HEK293T (cell line): ENCODE data around the gene ANO10.
"Not testable (repeated sequence)": the region's sequence is repeated elsewhere in the genome, so short reads cannot be mapped to it uniquely, and the experiment has no call there.

Experiments
- CTCF ChIA-PET: fragments of 350-600 bp; formaldehyde crosslinking; extraction: SDS; loops from one replicate; lab custom pipeline; 2021; ENCODE audit warnings: antibody characterized with exemption, inconsistent platforms; lab: Yijun Ruan, JAX
- POLR2A ChIA-PET: fragments of 350-600 bp; formaldehyde crosslinking; extraction: SDS; loops from one replicate; lab custom pipeline; 2020; ENCODE audit warnings: antibody characterized with exemption, inconsistent platforms; lab: Yijun Ruan, JAX
- DNase-seq: peaks from one replicate; pipeline ENCODE4 v3.0.0; 2012; ENCODE audit warnings: mixed read lengths; ENCODE audit errors: extremely low spot score
- ARNT ChIP-seq: fragments of 450-650 bp; IDR thresholded peaks from 2 replicates; pipeline ENCODE4 v1.6.1; 2017; ENCODE audit warnings: mild to moderate bottlenecking
- BHLHE40 ChIP-seq: fragments of 450-650 bp; IDR thresholded peaks from 2 replicates; pipeline ENCODE4 v1.6.1; 2016; ENCODE audit warnings: mild to moderate bottlenecking, moderate library complexity, borderline replicate concordance
- CTBP1 ChIP-seq: fragments of 450-650 bp; IDR thresholded peaks from 2 replicates; pipeline ENCODE4 v1.6.1; 2016; ENCODE audit warnings: borderline replicate concordance
- ELF4 ChIP-seq: fragments of 450-650 bp; IDR thresholded peaks from 2 replicates; pipeline ENCODE4 v1.6.1; 2017; ENCODE audit warnings: antibody characterized with exemption
- FOXA1 ChIP-seq: fragments of 450-650 bp; IDR thresholded peaks from 2 replicates; pipeline ENCODE4 v1.6.1; 2016; ENCODE audit warnings: mild to moderate bottlenecking
- FOXK2 ChIP-seq: fragments of 450-650 bp; IDR thresholded peaks from 2 replicates; pipeline ENCODE4 v1.6.1; 2016; ENCODE audit warnings: mild to moderate bottlenecking
- FOXM1 ChIP-seq: fragments of 450-650 bp; IDR thresholded peaks from 2 replicates; pipeline ENCODE4 v1.6.1; 2017; ENCODE audit warnings: mild to moderate bottlenecking, borderline replicate concordance
- HDGF ChIP-seq: fragments of 450-650 bp; IDR thresholded peaks from 2 replicates; pipeline ENCODE4 v1.6.1; 2017; ENCODE audit warnings: antibody characterized with exemption, borderline replicate concordance
- L3MBTL2 ChIP-seq: fragments of 450-650 bp; conservative IDR thresholded peaks from 2 replicates; pipeline ENCODE4 v1.6.1; 2016; ENCODE audit warnings: mild to moderate bottlenecking
- LEF1 ChIP-seq: fragments of 450-650 bp; IDR thresholded peaks from 2 replicates; pipeline ENCODE4 v1.6.1; 2017; ENCODE audit warnings: mild to moderate bottlenecking, borderline replicate concordance
- NFRKB ChIP-seq: fragments of 450-650 bp; IDR thresholded peaks from 2 replicates; pipeline ENCODE4 v1.6.1; 2016; ENCODE audit warnings: mild to moderate bottlenecking, moderate library complexity
- PKNOX1 ChIP-seq: fragments of 450-650 bp; IDR thresholded peaks from 2 replicates; pipeline ENCODE4 v1.6.1; 2016
- SP1 ChIP-seq: fragments of 450-650 bp; IDR thresholded peaks from 2 replicates; pipeline ENCODE4 v1.6.1; 2017
- SUZ12 ChIP-seq: fragments of 450-650 bp; IDR thresholded peaks from 2 replicates; pipeline ENCODE4 v1.6.1; 2016; ENCODE audit warnings: mild to moderate bottlenecking
- TARDBP ChIP-seq: fragments of 450-650 bp; IDR thresholded peaks from 2 replicates; pipeline ENCODE4 v1.6.1; 2016
- ZNF384 ChIP-seq: fragments of 450-650 bp; IDR thresholded peaks from 2 replicates; pipeline ENCODE4 v1.6.1; 2016

Gene ANO10

GRCh38 chr3:43503067-43503728 is 118.6 kb downstream of the ANO10 start:
- no peak for DNase-seq
- ChIA-PET POLR2A (no interaction called here), CTCF (interaction anchor here (0.6 to 1.9 kb wide), 10 partner anchors 13 to 1311 kb away, joined by 3 to 11 read pairs (median 3); no protein-coding TSS in a partner anchor)
- no peak for TF ChIP-seq PKNOX1
- TF ChIP-seq SUZ12, result no peak
- no peak for TF ChIP-seq L3MBTL2
- TF ChIP-seq NFRKB, result no peak
- TF ChIP-seq ARNT, result no peak
- no peak for TF ChIP-seq ZNF384
- TF ChIP-seq CTBP1, result no peak
- no peak for TF ChIP-seq FOXM1
- no peak for TF ChIP-seq FOXK2
- TF ChIP-seq TARDBP, result no peak
- TF ChIP-seq LEF1, result no peak
- no peak for TF ChIP-seq ELF4
- no peak for TF ChIP-seq FOXA1
- no peak for TF ChIP-seq BHLHE40

DNA sequence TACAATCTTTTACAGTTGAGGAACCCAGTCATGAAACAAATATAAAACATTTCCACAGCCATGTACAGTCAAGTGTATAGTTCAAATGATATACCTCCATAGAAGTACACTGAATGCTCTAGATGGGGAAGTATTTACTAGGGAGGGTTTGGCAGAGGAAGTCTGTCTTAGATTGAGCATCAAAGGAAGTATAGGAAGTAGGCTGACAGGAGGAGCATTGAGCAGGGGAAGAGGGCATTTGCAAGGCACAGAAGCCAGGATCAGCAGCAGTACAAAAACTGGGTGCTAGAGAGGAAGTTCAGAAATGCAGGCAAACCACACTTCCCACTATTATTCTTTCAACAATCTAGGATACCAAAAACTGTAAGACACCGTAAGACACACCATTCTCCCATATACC is 122.6 kb downstream of the ANO10 start:
- ChIA-PET POLR2A (no interaction called here), CTCF (no interaction called here)
- no peak for DNase-seq
- no peak for TF ChIP-seq FOXM1
- TF ChIP-seq ARNT, result no peak
- no peak for TF ChIP-seq SP1
- TF ChIP-seq TARDBP, result no peak
- TF ChIP-seq PKNOX1, result no peak
- TF ChIP-seq ELF4, result no peak
- TF ChIP-seq LEF1, result no peak
- no peak for TF ChIP-seq NFRKB
- TF ChIP-seq SUZ12, result no peak
- TF ChIP-seq BHLHE40, result no peak

- DNase-seq, result no peak
- TF ChIP-seq FOXA1 (no peak), NFRKB (no peak), ELF4 (no peak), L3MBTL2 (no peak), FOXK2 (no peak), CTBP1 (no peak), PKNOX1 (no peak), SP1 (no peak), SUZ12 (no peak), LEF1 (no peak), HDGF (no peak), TARDBP (no peak), FOXM1 (no peak), ZNF384 (no peak), ARNT (no peak), BHLHE40 (no peak)
- ChIA-PET CTCF (no interaction called here), POLR2A (no interaction called here)
These were observed 123.9 kb downstream of the ANO10 start for GRCh38 chr3:43497905-43498365.

DNA sequence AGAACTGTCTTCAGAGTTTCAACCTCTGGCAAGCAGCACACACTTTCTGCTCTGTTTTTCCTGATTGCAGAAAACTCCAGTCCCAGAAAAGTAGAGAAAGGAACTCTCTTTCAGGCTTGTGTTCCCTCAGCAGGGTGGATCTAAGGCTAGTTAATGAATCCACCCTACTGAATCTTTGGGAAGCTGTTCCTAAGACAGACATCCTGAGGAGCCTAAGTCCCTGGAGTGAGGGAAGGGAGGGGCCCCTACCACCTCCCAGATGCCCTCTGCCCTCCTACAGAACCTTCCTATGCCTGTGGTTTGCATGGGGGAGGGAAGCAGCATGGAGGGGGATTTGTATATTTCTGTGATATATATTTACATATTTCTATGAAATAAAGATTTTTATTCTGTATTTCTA is 124.4 kb downstream of the ANO10 start:
- ChIA-PET CTCF (no interaction called here), POLR2A (no interaction called here)
- DNase-seq, result no peak
- TF ChIP-seq PKNOX1 (no peak), ZNF384 (no peak), ARNT (no peak), BHLHE40 (no peak), FOXM1 (no peak), LEF1 (no peak), NFRKB (no peak), FOXA1 (no peak), HDGF (no peak)

GRCh38 chr3:43496740-43497375 is 125.0 kb downstream of the ANO10 start:
- DNase-seq, result no peak
- TF ChIP-seq BHLHE40 (no peak), NFRKB (no peak)
- ChIA-PET CTCF (interaction anchor here (0.9 kb wide), 1 partner anchor 535 kb away, joined by 4 read pairs; no protein-coding TSS in a partner anchor), POLR2A (no interaction called here)

- POLR2A ChIA-PET, CTCF ChIA-PET, DNase-seq: not testable (repeated sequence)
These were observed 128.9 kb downstream of the ANO10 start for GRCh38 chr3:43492932-43493331.

GRCh38 chr3:43491807-43492206 is 130.0 kb downstream of the ANO10 start:
- DNase-seq, CTCF ChIA-PET, POLR2A ChIA-PET: not testable (repeated sequence)
